ENCODE data around the gene ADPRHL1. TPM values are rescaled to one million over a fixed set of nuclear protein-coding genes. Genes with fewer than 3 reads are reported as not detected.

ADPRHL1 gene
- total RNA-seq, 1 experiment from 2014 or later = 11.5 TPM

GRCh38 chr13:113367771-113368170, 85.5 kb downstream of the ADPRHL1 start:
- CTCF ChIA-PET = no interaction called here
- TF ChIP-seq CTCF (conservative IDR thresholded peaks at IDR 0.05) = no peak
- no peak for TF ChIP-seq EZH2 (IDR thresholded peaks at IDR 0.05; ENCODE audit: low read depth)
- POLR2A ChIA-PET (ENCODE audit: unreplicated experiment) = no interaction called here
- 0 out of 2 replicates have a peak, but pooled peaks cover 1% of the 10 kb centered on the region for H4K20me1 ChIP-seq (ENCODE audit: insufficient read depth)
- no peaks in the 10 kb centered on the region for H3K27me3 ChIP-seq (ENCODE audit: insufficient read depth, low read depth)
- no peaks in the 10 kb centered on the region for H3K9me2 ChIP-seq (ENCODE audit: insufficient read depth)
- H3K9me3 ChIP-seq (ENCODE audit: insufficient read depth, low read depth) = no peaks in the 10 kb centered on the region
- H3F3A ChIP-seq (ENCODE audit: insufficient read depth, low read depth) = peaks cover 17% of the 10 kb centered on the region
- no peak overlapping the region for H2AFZ ChIP-seq
- no peaks in the 10 kb centered on the region; the same call in 1 of the 2 replicates for H3K4me1 ChIP-seq (replicated peaks; ENCODE audit: insufficient read depth)
- BruUV-seq (replicated peaks) = no TSS peak
- no peak overlapping the region for H3K4me2 ChIP-seq
- intact Hi-C loops (cut with micrococcal nuclease; ENCODE audit: unreplicated experiment) = no loop called here
- no peak overlapping the region for H3K4me3 ChIP-seq
- no peak for DNase-seq
- H3K79me2 ChIP-seq (ENCODE audit: low read depth) = peaks cover 2% of the 10 kb centered on the region; the same call in 1 of the 2 replicates
- no peak overlapping the region for H3K27ac ChIP-seq
- H3K36me3 ChIP-seq (ENCODE audit: low read depth) = no peaks in the 10 kb centered on the region

- Histone ChIP-seq H3K9me2 (ENCODE audit: insufficient read depth) (no peaks in the 10 kb centered on the region), H3K4me2 (no peak overlapping the region), H2AFZ (no peak overlapping the region), H3K79me2 (ENCODE audit: low read depth) (peaks cover 4% of the 10 kb centered on the region; the same call in 1 of the 2 replicates), H4K20me1 (ENCODE audit: insufficient read depth) (0 out of 2 replicates have a peak, but pooled peaks cover 5% of the 10 kb centered on the region), H3K27me3 (ENCODE audit: insufficient read depth, low read depth) (no peaks in the 10 kb centered on the region), H3F3A (ENCODE audit: insufficient read depth, low read depth) (peaks cover 10% of the 10 kb centered on the region; the same call in 1 of the 2 replicates), H3K9me3 (ENCODE audit: insufficient read depth, low read depth) (no peaks in the 10 kb centered on the region), H3K4me3 (no peak overlapping the region), H3K27ac (no peak overlapping the region), H3K4me1 (replicated peaks; ENCODE audit: insufficient read depth) (no peaks in the 10 kb centered on the region; the same call in 1 of the 2 replicates), H3K36me3 (ENCODE audit: low read depth) (no peaks in the 10 kb centered on the region)
- no peak for DNase-seq
- CTCF ChIA-PET = no interaction called here
- POLR2A ChIA-PET (ENCODE audit: unreplicated experiment) = no interaction called here
- no TSS peak for BruUV-seq (replicated peaks)
- intact Hi-C loops (cut with micrococcal nuclease; ENCODE audit: unreplicated experiment) = no loop called here
- no peak for TF ChIP-seq EZH2 (IDR thresholded peaks at IDR 0.05; ENCODE audit: low read depth)
Observed at GRCh38 chr13:113367020-113367560, 86.2 kb downstream of the ADPRHL1 start.

GRCh38 chr13:113365971-113366588, 87.2 kb downstream of the ADPRHL1 start:
- Histone ChIP-seq H3K79me2 (ENCODE audit: low read depth) (peaks cover 4% of the 10 kb centered on the region; the same call in 1 of the 2 replicates), H3K4me1 (replicated peaks; ENCODE audit: insufficient read depth) (no peaks in the 10 kb centered on the region; the same call in 1 of the 2 replicates), H3F3A (ENCODE audit: insufficient read depth, low read depth) (peaks cover 16% of the 10 kb centered on the region; the same call in 1 of the 2 replicates), H4K20me1 (ENCODE audit: insufficient read depth) (0 out of 2 replicates have a peak, but pooled peaks cover 5% of the 10 kb centered on the region), H3K9me3 (ENCODE audit: insufficient read depth, low read depth) (no peaks in the 10 kb centered on the region), H3K27ac (no peak overlapping the region), H3K27me3 (ENCODE audit: insufficient read depth, low read depth) (no peaks in the 10 kb centered on the region), H2AFZ (no peak overlapping the region), H3K9me2 (ENCODE audit: insufficient read depth) (no peaks in the 10 kb centered on the region), H3K36me3 (ENCODE audit: low read depth) (no peaks in the 10 kb centered on the region), H3K4me3 (no peak overlapping the region), H3K4me2 (no peak overlapping the region)
- no TSS peak for BruUV-seq (replicated peaks)
- TF ChIP-seq CTCF (conservative IDR thresholded peaks at IDR 0.05) (no peak), EZH2 (IDR thresholded peaks at IDR 0.05; ENCODE audit: low read depth) (no peak)
- intact Hi-C loops (cut with micrococcal nuclease; ENCODE audit: unreplicated experiment) = no loop called here
- ChIA-PET POLR2A (ENCODE audit: unreplicated experiment) (interaction anchor here (0.5 kb wide), 1 partner anchor 118 kb away, joined by 3 read pairs; no protein-coding TSS in a partner anchor), CTCF (no interaction called here)
- no peak for DNase-seq
